Stimulated activated naive CD4-positive, alpha-beta T cell (primary cell): ENCODE data around the gene MARCHF9.
A peak's percentile ranks its signal among the peaks of the same experiment; 100 is the strongest.

Experiments used
- DNase-seq, 6 experiments: peaks; one replicate each; lab custom pipeline; 2025; lab: John Stamatoyannopoulos, UW

The MARCHF9 gene

DNA sequence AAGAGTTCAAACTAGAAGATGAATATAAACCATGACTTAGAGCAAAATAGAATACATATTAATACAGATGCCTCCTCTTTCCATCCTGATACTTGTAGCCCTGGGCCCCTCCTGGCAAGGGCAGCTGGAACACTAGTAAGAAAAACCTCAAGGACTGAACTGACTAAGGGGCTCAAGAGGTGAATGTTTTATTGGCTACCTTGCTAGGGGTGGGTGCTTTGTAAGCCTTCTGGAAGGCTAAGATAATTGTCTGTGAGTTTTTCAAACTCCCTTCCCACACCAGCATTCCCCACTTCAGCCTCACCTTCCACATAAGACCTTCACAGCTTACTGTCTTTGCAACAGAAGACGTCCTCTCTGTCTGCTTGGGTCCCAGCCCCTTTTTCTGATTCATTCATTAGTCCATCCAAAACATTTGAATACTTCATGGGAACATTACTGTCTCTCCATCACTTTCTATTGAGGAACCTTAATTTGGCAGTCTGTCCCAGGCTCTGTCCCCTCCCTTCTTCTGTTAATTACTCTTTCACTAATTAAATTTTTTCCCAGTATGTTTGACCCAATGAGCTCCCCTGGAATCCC, 1.1 kb upstream of the MARCHF9 start:
- no peak for DNase-seq

DNA sequence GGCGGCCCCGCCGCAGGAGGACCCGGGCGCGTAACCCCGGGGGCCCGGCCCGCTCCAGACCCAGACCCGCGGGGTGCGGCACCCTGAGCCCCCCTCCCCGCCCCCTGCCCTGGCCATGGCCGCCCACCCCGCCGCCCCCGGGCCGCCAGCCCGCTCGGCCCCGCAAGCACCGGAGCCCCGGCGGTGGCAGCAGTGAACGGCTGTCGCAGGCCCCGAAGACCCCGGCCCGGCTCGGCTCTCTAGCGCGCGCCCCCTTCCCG, 221 bp downstream of the MARCHF9 start:
- no peak for DNase-seq

DNA sequence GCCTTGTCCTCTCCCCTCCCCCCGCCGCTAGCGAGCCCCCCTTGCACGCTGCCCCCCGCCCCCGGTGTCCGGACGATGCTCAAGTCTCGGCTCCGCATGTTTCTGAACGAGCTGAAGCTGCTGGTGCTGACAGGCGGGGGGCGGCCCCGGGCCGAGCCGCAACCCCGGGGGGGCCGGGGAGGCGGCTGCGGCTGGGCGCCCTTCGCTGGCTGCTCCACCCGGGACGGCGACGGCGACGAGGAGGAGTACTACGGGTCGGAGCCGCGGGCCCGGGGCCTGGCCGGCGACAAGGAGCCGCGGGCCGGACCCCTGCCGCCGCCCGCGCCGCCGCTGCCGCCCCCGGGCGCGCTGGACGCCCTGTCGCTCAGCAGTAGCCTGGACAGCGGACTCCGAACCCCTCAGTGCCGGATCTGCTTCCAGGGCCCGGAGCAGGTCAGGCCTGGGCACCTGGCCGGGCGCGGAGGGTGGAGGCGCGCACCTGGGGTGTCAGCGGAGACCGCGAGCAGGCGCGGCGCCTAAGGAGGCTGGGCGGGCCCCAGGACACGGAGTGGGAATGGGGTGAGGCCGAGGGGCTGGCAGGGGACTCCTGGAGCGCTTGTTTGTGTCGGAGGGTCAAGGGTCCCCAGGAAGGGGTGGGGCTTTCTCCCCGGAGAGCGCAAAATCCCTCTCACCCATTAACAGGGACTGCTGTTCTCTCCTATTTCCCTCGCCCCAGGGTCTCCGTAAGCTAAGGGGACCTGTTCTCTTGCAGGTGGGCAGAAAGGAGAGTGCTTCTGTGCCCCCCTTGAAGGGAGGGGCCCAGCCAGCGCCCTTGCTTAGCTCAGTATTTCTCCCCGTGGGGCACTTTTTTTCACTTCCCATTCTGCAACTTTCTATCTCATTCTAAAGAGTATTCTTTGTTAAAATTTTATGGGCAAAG, 810 bp downstream of the MARCHF9 start:
- peak in 5 of 6 experiments; percentile 19 to 53 (median 38) for DNase-seq

DNA sequence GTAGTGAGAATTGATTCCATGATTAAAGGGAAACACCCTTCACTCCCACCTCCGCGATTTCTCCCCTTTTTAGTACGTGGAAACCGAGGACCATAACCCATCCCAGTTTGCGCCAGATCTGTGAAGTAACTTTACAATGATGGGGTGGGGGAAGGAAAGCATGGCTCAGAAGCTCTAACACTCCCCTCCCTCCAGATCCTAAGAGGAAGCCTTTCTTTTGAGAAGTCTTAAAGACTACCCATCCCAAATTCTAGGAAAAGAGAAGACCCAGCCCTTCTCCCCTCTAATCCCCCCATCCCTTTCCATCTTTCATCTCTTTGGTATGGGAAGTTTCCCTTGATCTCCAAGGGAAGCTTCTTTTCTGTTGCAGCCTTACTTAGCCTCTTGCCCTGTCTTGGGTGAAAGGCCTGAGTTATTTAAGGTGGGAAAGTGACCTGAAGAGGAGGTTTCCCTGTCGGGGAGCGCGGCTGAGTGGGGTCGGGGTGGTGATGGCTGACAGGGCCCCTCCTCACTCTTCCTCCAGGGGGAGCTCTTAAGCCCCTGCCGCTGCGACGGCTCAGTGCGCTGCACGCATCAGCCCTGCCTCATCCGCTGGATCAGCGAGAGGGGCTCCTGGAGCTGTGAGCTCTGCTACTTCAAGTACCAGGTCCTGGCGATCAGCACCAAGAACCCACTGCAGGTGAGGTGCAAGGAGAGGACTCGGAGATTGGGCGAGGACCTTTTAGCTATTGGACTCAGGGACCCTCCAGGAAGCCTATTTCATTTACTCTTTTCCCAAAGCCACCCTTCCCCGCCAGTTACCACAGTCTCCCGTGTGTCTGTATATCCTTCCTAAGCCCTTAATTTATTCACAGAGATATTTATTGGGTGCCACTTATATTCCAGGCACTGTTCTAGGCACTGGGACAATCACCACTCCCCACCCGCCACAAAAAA, 1.8 kb downstream of the MARCHF9 start:
- peak; percentile 43 to 77 (median 53) for DNase-seq

DNA sequence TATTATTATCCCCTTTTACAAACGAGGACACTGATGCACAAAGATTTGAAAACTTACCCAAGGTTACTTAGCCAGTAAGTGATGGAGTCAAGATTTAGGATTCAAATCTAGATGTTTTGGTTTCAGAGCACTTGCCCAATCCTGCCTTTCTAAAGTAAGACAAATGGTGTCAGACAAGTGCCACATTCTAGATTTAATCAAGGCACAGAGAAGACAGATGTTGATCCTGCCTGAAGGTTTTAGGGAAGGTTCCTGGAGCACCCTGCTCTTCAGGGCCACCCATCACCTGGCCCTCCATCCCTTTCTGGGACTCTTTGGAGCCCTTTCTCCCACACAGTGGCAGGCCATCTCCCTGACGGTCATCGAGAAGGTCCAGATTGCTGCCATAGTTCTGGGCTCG, 2.9 kb downstream of the MARCHF9 start:
- DNase-seq: no peak

DNA sequence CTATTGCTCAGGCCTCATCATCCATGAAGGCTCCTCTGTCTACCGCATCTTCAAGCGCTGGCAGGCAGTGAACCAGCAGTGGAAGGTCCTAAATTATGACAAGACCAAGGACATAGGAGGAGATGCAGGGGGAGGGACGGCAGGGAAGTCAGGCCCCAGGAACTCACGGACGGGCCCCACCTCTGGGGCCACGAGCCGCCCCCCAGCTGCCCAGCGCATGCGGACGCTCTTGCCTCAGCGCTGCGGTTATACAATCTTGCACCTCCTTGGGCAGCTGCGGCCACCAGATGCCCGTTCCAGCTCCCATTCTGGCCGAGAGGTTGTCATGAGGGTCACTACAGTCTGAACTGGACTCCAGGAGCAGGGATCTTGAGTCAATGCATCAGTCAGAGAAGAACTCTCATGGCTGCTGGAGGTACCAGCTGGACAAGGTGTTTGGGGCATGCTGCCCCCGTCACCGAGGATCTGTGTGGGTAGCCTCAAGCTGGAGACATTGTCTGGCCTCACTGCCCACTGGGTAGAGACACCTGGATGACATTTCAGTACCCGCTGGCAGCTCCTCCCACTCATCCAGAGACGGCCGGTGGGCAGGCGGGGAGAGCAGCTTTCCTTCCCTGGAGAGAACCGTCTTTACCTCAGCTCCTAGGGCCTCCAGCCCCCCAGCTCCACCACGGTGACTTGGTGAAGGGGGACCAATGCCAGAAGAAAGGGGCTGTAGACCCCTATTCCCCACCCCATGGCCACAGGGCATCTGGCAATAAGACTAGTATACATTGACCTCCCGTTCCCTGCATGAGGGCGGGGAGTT, 3.9 kb downstream of the MARCHF9 start:
- DNase-seq: no peak

DNA sequence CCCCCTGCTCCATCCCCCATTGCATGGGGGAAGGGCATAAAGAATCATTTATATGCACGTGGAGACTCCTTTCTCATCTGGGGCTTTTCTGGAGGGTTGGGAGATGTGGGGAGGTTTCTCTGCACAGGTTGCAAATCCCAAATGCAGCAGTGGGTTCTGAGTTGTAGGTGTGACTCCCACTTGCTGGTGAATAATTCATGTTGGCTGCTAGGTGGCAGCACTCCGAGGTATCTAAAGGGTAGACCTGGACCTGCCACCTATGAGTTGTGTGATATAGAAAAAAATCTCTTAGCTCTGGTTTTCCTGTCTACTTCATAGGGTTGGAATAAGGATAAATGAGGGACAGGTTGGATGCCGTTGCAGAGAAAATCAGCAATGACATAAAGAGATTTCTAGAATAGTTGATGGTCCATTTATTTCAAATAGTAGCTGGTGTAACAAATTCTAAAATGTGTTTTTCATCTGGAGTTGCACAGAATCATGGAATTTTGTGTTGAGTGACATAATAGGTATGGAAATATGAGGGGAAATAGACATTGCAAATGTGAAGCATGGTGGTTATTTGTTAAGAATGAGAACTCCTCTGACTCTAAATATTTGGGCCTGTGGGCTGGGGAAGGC, 4.6 kb downstream of the MARCHF9 start:
- DNase-seq: peak in 3 of 6 experiments; percentile 38 to 52 (median 44)

DNA sequence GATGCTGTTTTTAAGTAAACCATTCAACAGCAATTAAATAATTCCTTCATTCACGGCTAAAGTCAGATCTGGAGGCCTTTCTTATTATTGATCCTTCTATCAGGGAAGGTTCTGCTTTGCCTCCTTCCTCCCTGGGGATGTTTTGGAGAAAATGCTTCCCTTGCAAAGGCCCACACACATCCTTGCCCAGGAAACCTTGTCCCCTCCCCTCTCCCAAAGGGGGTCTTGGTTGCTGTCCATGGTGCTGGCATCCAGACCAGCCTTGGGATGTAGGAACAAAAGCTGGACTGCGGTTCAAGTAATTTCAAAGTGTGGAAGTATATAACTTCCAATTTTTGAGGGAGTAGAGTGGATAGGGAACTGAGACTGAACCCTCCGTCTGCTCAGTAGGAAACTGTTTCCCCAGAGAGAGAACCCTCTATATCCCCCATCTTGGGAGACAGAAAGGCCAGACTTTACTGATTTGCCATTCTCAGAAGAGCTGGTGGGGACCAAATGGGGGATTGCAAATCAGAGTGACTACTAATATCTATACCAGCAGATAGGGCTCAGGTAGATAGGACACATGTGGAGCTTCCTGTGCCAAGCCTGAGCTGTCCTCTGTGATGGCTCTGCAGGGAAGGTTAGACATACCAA, 5.6 kb downstream of the MARCHF9 start:
- no peak for DNase-seq

DNA sequence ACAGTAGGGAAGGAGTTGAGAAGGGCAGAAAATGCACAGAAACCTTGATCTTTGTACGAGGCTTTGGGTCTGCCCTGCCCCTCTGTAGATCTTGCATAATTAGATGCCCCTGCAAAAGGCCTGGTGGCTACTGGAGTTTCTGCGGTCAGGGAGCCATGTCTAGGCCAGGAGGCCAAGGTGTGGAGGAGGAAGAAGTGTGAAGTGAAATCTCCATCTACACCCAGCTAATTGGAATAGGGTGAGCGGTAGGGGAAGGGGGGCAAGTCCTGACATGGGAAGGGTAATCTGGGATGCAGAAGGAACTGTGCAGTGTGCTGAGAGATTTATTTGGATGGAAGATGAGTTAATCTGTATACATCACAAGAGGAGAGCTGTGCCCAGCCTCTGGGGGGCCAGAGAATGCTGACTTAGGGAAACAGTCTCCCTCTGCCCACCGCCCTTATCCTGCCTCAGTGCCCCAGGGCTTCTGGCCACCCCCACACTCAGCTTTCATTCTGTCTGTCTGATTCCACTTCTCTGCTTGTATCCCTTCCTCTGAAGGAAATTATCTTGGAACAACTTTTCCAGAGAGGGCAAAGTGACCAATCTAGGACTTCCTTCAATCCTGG, 6.6 kb downstream of the MARCHF9 start:
- DNase-seq: no peak

DNA sequence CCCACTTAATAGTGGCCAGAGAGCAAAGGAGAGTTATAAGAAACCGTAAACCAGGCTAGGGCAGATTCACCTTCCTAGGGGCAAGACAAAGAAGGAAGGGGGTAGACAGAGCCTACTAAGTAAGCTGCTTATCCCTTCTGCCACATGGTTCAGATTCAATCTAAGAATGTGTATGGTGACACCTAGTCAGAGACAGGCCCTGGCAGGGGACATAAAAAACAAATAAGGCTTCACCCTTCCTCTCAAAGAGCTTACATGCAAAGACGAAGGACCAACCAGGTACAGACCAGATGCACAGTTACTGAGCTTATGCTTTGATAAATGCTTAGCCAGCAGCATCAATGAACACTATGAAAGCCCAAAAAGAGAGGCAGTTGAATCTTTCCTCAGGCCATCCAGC, 7.6 kb downstream of the MARCHF9 start:
- no peak for DNase-seq

DNA sequence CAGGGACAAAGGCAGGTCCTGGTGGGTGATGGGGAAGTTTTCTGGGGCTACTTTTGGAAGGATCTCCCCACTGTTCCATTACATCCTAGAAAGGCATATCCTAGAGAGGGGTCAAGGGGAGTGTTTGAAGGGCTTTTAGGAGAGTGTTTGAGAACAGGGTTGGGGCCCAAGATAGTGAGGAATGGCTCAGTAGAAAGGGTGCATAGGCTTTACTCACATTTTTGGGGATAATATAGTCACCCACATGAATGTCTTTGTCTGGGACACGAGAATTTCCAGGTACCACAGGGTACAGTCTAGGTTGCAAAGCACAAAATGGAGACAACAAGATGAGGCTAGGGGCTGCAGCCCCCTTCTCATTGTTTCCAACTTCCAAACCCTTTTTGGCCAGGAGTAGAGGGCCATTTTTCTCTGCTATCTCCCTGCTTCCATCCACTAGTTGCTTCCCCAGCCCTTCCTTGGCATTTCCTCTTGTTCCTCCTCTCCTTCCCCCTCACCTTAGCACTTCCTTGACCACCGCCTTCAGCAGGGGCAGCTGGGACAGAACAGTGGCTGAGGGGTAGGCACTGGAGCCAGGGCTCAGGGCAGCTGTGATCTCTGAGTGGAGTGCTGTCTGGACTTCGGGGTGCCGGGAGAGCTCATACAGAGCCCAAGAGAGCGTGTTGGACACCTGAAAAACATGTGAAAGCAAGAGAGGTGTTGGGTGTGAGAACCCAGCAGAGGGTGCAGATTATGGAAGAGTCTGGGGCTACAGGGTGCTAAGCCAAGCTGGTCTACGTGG, 9.2 kb downstream of the MARCHF9 start:
- no peak for DNase-seq

DNA sequence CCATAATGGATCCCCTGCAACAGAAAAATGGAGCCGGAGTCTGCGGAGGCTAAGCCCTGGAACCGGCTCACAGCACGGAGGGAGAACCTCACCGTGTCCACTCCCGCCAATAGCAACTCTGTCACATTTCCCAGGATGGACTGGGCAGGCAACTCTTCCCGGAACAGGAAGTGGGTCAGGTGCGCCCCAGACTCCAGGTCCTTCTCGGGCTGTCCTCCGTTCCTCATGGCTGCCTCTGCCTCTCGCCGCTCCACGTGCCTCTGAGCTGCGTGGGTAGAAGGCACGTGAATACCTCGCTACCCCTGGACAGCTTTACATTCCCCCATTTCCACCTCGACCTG, 9.7 kb downstream of the MARCHF9 start:
- DNase-seq: no peak

DNA sequence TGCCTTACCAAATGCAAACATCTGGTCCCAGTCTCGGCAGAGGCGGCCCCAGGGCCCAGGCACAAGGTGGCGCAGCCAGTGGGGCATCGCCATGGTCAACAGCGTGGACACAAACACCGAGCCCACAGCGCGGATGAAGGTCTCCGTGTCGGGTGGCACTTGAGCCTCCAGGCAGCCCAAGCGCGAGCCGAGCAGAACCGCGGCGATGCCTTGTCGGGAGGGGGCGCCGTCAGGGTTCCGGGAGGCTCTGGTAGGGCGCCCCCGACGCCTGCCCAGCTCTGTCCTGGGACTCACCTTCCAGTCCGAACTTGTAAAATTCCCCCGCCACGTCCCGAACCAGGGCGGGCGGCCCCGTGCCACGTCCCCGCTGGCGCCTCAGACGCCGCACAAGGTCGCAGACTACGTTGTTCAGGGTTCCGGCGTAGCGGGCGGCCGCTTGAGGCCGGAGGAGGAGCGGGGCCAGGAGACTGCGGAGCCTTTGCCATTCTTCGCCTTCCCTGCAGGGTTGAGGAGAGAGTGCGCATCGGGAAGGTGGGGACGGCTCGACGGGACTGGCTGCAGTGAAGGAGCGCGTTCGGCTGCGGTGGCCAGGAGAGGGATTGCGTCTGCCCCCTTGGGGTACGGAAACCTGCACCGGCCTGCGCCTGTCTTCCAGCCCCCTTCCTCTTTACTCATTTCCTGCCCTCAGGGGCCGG, 10.2 kb downstream of the MARCHF9 start:
- peak in 5 of 6 experiments; percentile 23 to 64 (median 41) for DNase-seq

DNA sequence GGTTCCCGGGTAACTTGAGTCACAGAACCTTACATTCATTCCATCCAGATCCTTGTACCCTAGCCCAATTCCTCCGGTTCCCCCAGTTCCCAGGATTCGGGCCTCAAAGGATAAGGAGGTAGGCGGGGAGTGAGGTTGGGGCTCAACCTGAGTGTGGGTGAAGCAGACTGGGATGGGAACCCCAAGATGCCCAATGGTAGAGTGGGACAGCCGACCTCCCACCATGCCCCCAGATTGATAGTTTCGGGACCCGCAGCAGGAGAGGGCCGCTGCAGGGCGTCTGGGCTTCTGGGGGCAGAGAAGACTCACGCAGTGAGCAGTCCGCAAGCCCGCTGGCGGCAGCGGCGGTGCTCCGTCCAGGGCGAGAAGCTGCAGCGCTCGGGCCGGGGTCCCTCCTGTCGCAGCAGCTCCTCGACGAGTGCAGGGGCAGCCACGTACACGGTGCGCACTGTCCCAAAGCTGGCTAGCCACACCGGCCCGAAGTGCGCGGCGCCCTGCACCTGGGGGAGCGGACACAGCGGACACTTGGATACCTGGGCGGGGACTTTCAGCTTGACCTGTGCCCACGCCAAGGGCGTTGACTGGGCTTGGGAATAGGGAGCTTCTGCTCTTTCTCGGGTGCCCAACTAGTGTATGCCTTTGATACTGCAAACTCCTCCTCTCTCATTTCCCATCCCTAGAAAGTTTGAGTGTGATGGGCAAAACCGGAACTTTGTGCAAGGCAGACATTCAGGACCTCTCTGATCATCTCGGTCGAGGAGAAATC, 11.0 kb downstream of the MARCHF9 start:
- DNase-seq: no peak

DNA sequence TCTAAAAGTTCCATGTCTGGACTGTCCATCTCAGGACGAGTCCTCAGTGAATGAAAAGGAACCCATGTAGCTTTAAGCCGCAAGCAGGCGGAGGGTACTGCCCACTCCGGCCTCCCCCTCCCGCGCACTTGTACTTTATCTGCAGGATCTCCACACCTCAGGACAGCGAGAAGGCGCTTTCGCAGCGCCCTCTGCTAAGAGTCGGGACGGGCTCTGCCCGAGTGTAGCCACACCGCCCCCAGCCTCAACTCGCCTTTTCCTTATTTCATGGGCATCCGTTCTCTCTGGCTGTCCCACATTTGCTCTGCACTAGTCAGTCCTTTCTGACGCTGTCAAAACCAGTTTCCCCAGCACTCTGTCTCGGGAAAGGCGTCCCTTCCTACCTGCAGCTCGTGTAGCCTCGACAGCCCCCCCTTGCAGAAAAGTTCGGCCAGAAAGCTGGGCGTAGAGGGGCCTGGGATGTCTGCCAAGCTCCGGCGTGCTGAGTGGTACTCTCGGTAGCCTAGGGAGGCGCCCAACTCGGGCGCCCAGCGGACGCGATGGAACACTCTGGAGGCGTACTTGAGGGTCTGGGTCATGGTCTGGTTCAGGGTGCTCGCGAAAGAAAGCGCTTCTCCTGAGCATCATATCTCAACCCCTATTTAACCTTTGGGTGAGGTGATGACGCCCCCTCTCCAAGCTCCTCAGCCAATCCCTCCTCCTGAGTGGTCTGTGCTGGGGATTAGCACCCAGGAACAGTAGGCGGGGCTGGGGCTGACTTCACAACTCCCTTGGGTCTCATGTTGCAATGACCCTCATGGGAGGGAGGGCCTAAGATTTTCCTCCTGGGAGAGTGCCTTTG, 11.8 kb downstream of the MARCHF9 start, which contains the start of gene CYP27B1:
Gene CYP27B1 (minus strand): TSS at position 615 of the 841 bp plus-strand sequence. CDS start 37 bp downstream, at position 578.
- no peak for DNase-seq

DNA sequence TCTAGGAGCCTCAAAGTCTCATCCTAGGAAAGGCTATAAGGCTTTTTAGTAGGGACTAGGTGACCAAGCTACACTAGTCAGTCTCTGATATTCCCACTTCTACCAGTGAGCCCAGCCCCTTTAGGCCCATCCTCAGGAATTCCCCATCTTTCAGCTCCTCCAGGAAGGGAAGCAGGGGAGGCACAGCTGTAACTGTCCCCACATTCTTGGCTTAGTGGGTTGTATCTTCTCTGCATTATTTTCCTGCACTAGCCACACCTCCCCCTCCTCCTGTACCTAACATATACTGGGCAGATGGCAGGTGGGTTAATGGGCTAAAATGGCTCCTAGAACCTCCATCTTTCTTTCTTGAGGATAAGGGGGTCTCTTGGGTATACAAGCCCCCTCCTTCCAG, 12.4 kb downstream of the MARCHF9 start:
- no peak for DNase-seq

DNA sequence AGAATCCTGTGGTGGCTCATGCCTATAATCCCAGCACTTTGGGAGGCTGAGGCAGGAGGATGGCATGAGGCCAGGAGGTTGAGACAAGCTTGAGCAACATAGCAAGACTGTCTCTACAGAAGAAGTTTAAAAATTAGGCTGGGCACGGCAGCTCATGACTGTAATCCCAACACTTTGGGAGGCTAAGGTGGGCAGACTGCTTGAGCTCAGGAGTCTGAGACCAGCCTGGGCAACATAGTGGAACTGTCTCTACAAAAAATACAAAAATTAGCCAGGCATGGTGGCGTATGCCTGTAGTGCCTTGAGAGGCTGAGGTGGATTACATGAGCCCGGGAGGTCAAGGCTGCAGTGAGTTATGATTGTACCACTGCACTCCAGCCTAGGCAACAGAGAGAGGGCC, 13.0 kb downstream of the MARCHF9 start:
- no peak for DNase-seq
